Heart left ventricle (tissue), 13 donors: ENCODE measurements around the gene SUB1.

ENCODE experiments used
- CTCF ChIP-seq, 12 donors: fragments of 200-600 bp; sonication (generic) in 4 of 12; IDR thresholded peaks; one replicate each; pipeline versions ENCODE4 v1.5.0 to v1.8.0; 2018 to 2022; ENCODE audit warnings: antibody characterized with exemption in 12 of 12, mild to moderate bottlenecking in 5 of 12
- POLR2A ChIP-seq, 2 donors: fragments of 450-650 bp; IDR thresholded peaks; one replicate each; pipeline ENCODE4 v1.6.1; 2017; ENCODE audit warnings: antibody characterized with exemption in 2 of 2, mild to moderate bottlenecking in 2 of 2, moderate library complexity in 2 of 2
- donor health status: ischemic (EF 13 %, LVEDD 7.1; RV severe dilation, severe dysfunction).
- donor health status: DM: no; HTN: yes; CAD: no.
- donor health status: DM: no; HTN: no; CAD: no.
- donor health status: ischemic (EF 25% LVEDD 6.9; RV normal size, moderate dysfunction).
- donor health status: ischemic (EF 25% LVEDD 5.7; RV mildly dilated, moderate dysfunction).
- donor health status: ischemic (EF 35%, LVEDD 5.7; RV mildly dilated, moderate dysfunction).
- donor health status: nonischemic (EF 11% LVEDD 7.7; RV severe dilation, severe dysfunction).
- donor health status: DM: yes; HTN: yes; CAD: no.
- donor health status: PGD.
- donor health status: ischemic (EF 29% LVEDD 5.4; RV normal size, mild dysfunction).
- donor health status: nonischemic (EF 23%, LVEDD 6.1; RV moderate dilation, normal function).

GRCh38 chr5:32578363-32578762 is 7.0 kb upstream of the SUB1 start:
- TF ChIP-seq POLR2A (IDR thresholded peaks at IDR 0.05) (no peak), CTCF (IDR thresholded peaks at IDR 0.05) (no peak)
